WTC11 (cell line): Measurements from ENCODE around the gene RAD23A. TPM values are rescaled to one million over a fixed set of nuclear protein-coding genes. Genes with fewer than 3 reads are reported as not detected.

Source experiments
- ATAC-seq: fragments of 200-7000 bp; cut with Tn5 transposase; 2 replicates; pipeline ENCODE4 v1.10.0; 2021; ENCODE audit warnings: mild to moderate bottlenecking, moderate library complexity
- CTCF ChIA-PET: fragments of 300-600 bp; sonication (Branson Sonifier 250); formaldehyde crosslinking; loops from one replicate; lab custom pipeline; 2021; ENCODE audit warnings: antibody characterized with exemption; lab: Charles Lee
- POLR2A ChIA-PET: fragments of 350-600 bp; sonication (Branson Sonifier 250); formaldehyde crosslinking; loops from one replicate; lab custom pipeline; 2021; ENCODE audit warnings: antibody characterized with exemption; lab: Charles Lee
- DNase-seq: peaks from one replicate; pipeline ENCODE4 v3.0.0; 2021; ENCODE audit warnings: low spot score
- H3K27ac Mint-ChIP-seq: 2 replicates; pipeline ENCODE4 v1.8.0; 2021; ENCODE audit warnings: mixed read lengths
- H3K27me3 Mint-ChIP-seq: 2 replicates; pipeline ENCODE4 v1.8.0; 2021; ENCODE audit warnings: low read depth, mild to moderate bottlenecking, moderate library complexity, mixed read lengths
- H3K36me3 Mint-ChIP-seq: 2 replicates; pipeline ENCODE4 v1.8.0; 2021; ENCODE audit warnings: mixed read lengths
- H3K4me1 Mint-ChIP-seq: 2 replicates; pipeline ENCODE4 v1.8.0; 2022; ENCODE audit warnings: mixed read lengths
- H3K4me3 Mint-ChIP-seq: 2 replicates; pipeline ENCODE4 v1.8.0; 2021; ENCODE audit warnings: mild to moderate bottlenecking, moderate library complexity, mixed read lengths
- H3K9me3 Mint-ChIP-seq: 2 replicates; pipeline ENCODE4 v1.8.0; 2021; ENCODE audit warnings: mixed read lengths
- AR ChIP-seq: fragments of 250-450 bp; sonication (Bioruptor Pico); IDR thresholded peaks from 2 replicates; pipeline ENCODE4 v1.9.0; 2021; ENCODE audit warnings: mild to moderate bottlenecking
- ARID4B ChIP-seq: sonication (generic); formaldehyde crosslinking; IDR thresholded peaks from 2 replicates; pipeline ENCODE4 v1.8.0; 2023; ENCODE audit warnings: missing genetic modification reagents, mild to moderate bottlenecking, borderline replicate concordance
- ATF6 ChIP-seq: sonication (generic); formaldehyde crosslinking; IDR thresholded peaks from 2 replicates; pipeline ENCODE4 v1.8.1; 2023; ENCODE audit warnings: mild to moderate bottlenecking, missing genetic modification reagents
- CDX4 ChIP-seq: fragments of 250-450 bp; sonication (Bioruptor Pico); IDR thresholded peaks from 2 replicates; pipeline ENCODE4 v1.9.0; 2021; ENCODE audit warnings: moderate library complexity, mild to moderate bottlenecking, inconsistent platforms, borderline replicate concordance
- ETV6 ChIP-seq: sonication (generic); formaldehyde crosslinking; IDR thresholded peaks from 2 replicates; pipeline ENCODE4 v1.8.1; 2022; ENCODE audit warnings: mild to moderate bottlenecking, missing genetic modification reagents
- FOXJ3 ChIP-seq: sonication (generic); formaldehyde crosslinking; IDR thresholded peaks from 2 replicates; pipeline ENCODE4 v1.9.0; 2021; ENCODE audit warnings: missing genetic modification reagents, mild to moderate bottlenecking, borderline replicate concordance
- FOXP4 ChIP-seq: sonication (generic); formaldehyde crosslinking; IDR thresholded peaks from 2 replicates; pipeline ENCODE4 v1.8.0; 2022; ENCODE audit warnings: mild to moderate bottlenecking, missing genetic modification reagents
- KAT7 ChIP-seq: sonication (generic); formaldehyde crosslinking; IDR thresholded peaks from 2 replicates; pipeline ENCODE4 v1.8.1; 2023; ENCODE audit warnings: missing genetic modification reagents, mild to moderate bottlenecking, borderline replicate concordance
- MAX ChIP-seq: sonication (generic); formaldehyde crosslinking; IDR thresholded peaks from 2 replicates; pipeline ENCODE4 v1.8.0; 2022; ENCODE audit warnings: mild to moderate bottlenecking, missing genetic modification reagents
- NFATC4 ChIP-seq: fragments of 250-450 bp; sonication (Bioruptor Pico); IDR thresholded peaks from 2 replicates; pipeline ENCODE4 v1.9.0; 2021; ENCODE audit warnings: mild to moderate bottlenecking
- PREB ChIP-seq: sonication (generic); formaldehyde crosslinking; IDR thresholded peaks from 2 replicates; pipeline ENCODE4 v1.8.1; 2022; ENCODE audit warnings: mild to moderate bottlenecking, missing genetic modification reagents, moderate library complexity, borderline replicate concordance
- SMAD4 ChIP-seq: sonication (generic); formaldehyde crosslinking; IDR thresholded peaks from 2 replicates; pipeline ENCODE4 v1.8.0; 2022; ENCODE audit warnings: mild to moderate bottlenecking, missing genetic modification reagents
- TEAD1 ChIP-seq: sonication (generic); formaldehyde crosslinking; IDR thresholded peaks from 2 replicates; pipeline ENCODE4 v1.8.0; 2022; ENCODE audit warnings: mild to moderate bottlenecking, missing genetic modification reagents
- ZMAT4 ChIP-seq: fragments of 250-450 bp; sonication (Bioruptor Pico); IDR thresholded peaks from 2 replicates; pipeline ENCODE4 v1.9.0; 2021; ENCODE audit warnings: mild to moderate bottlenecking
- ZNF317 ChIP-seq: sonication (generic); formaldehyde crosslinking; IDR thresholded peaks from 2 replicates; pipeline ENCODE4 v1.8.1; 2023; ENCODE audit warnings: low read depth, mild to moderate bottlenecking, moderate library complexity, missing genetic modification reagents, borderline replicate concordance
- ZSCAN18 ChIP-seq: fragments of 250-450 bp; sonication (Bioruptor Pico); IDR thresholded peaks from 2 replicates; pipeline ENCODE4 v2.1.2; 2022; ENCODE audit warnings: mild to moderate bottlenecking, moderate library complexity
- total RNA-seq: library from RNA; stranded (reverse); gene quantifications from 3 replicates; pipeline ENCODE4 v1.2.3, GENCODE V29; 2021

The RAD23A gene
- total RNA-seq, 1 experiment from 2014 or later, result 84.3 TPM

- no peaks in the 10 kb centered on the region; the same call in 1 of the 2 replicates for H3K27me3 Mint-ChIP-seq
- no peak for TF ChIP-seq MAX (CRISPR knock-in tag)
- TF ChIP-seq PREB (CRISPR knock-in tag), result no peak
- no peak for TF ChIP-seq NFATC4 (CRISPR knock-in tag)
- no peak for TF ChIP-seq ZMAT4
- TF ChIP-seq ZSCAN18 (CRISPR knock-in tag), result no peak
- no peak for TF ChIP-seq FOXJ3 (CRISPR knock-in tag)
- TF ChIP-seq, all 79 proteins: peak for 0
- Mint-ChIP-seq H3K9me3 (no peaks in the 10 kb centered on the region), H3K27ac (peak overlapping the region; percentile 89; the same call in 1 of the 2 replicates), H3K36me3 (peaks cover 66% of the 10 kb centered on the region), H3K4me3 (peak overlapping the region; percentile 99), H3K4me1 (peaks cover 30% of the 10 kb centered on the region)
- CTCF ChIA-PET, result no interaction called here
- DNase-seq (no peak), ATAC-seq (no peak)
- POLR2A ChIA-PET, result no interaction called here
Observed at GRCh38 chr19:12940897-12941296, 4.8 kb upstream of the RAD23A start.

- ATAC-seq (no peak), DNase-seq (no peak)
- no peaks in the 10 kb centered on the region; the same call in 1 of the 2 replicates for H3K27me3 Mint-ChIP-seq
- ChIA-PET CTCF (interaction anchor here (1.2 kb wide), 1 partner anchor 22 kb away, joined by 5 read pairs; no protein-coding TSS in a partner anchor), POLR2A (no interaction called here)
- peaks cover 29% of the 10 kb centered on the region for H3K4me1 Mint-ChIP-seq
- H3K27ac Mint-ChIP-seq, result peak overlapping the region; percentile 64
- no peaks in the 10 kb centered on the region for H3K9me3 Mint-ChIP-seq
- H3K36me3 Mint-ChIP-seq, result peaks cover 77% of the 10 kb centered on the region
- H3K4me3 Mint-ChIP-seq, result no peak overlapping the region
- TF ChIP-seq KAT7 (no peak), ATF6 (CRISPR knock-in tag) (no peak), ZNF317 (CRISPR knock-in tag) (no peak), SMAD4 (CRISPR knock-in tag) (no peak), CDX4 (CRISPR knock-in tag) (no peak), TEAD1 (CRISPR knock-in tag) (no peak), FOXP4 (CRISPR knock-in tag) (no peak), ETV6 (CRISPR knock-in tag) (no peak), AR (CRISPR knock-in tag) (no peak), ARID4B (CRISPR knock-in tag) (no peak)
Observed at GRCh38 chr19:12943437-12944044, 2.1 kb upstream of the RAD23A start.
